H9 (cell line): ENCODE measurements around the gene TIMM10B. TPM values are rescaled to one million over a fixed set of nuclear protein-coding genes. Genes with fewer than 3 reads are reported as not detected.

ENCODE experiments used
- DNase-seq: peaks from one replicate; pipeline ENCODE4 v3.0.0-alpha.2; 2017
- H2AFZ ChIP-seq: one replicate; pipeline ENCODE4 v1.6.1; 2013; ENCODE audit warnings: mild to moderate bottlenecking, low read length, control low read depth, moderate library complexity
- H2AK5ac ChIP-seq: 2 replicates; pipeline ENCODE4 v1.6.1; 2013; ENCODE audit warnings: low read length, control low read depth, mixed read lengths; ENCODE audit not compliant: insufficient read length
- H2BK120ac ChIP-seq: one replicate; pipeline ENCODE4 v1.6.1; 2013; ENCODE audit warnings: low read depth, mild to moderate bottlenecking, low read length, control low read depth, inconsistent platforms; ENCODE audit not compliant: poor library complexity, severe bottlenecking
- H2BK12ac ChIP-seq: 2 replicates; pipeline ENCODE4 v1.6.1; 2013; ENCODE audit warnings: low read length, control low read depth, mixed read lengths, low read depth; ENCODE audit not compliant: insufficient read length
- H2BK15ac ChIP-seq: 2 replicates; pipeline ENCODE4 v1.6.1; 2013; ENCODE audit warnings: low read depth, low read length, control low read depth
- H2BK20ac ChIP-seq: one replicate; pipeline ENCODE4 v1.6.1; 2013; ENCODE audit warnings: low read depth, mild to moderate bottlenecking, low read length, control low read depth, inconsistent platforms; ENCODE audit not compliant: poor library complexity, severe bottlenecking
- H2BK5ac ChIP-seq: 2 replicates; pipeline ENCODE4 v1.6.1; 2013; ENCODE audit warnings: low read length, control low read depth, mixed read lengths; ENCODE audit not compliant: insufficient read length
- H3K14ac ChIP-seq: 2 replicates; pipeline ENCODE4 v1.6.1; 2013; ENCODE audit warnings: low read length, control low read depth; ENCODE audit not compliant: insufficient read depth
- H3K18ac ChIP-seq: 2 replicates; pipeline ENCODE4 v1.6.1; 2013; ENCODE audit warnings: low read depth, mild to moderate bottlenecking, mixed read lengths, low read length, control low read depth; ENCODE audit not compliant: insufficient read length
- H3K23ac ChIP-seq: 2 replicates; pipeline ENCODE4 v1.6.1; 2013; ENCODE audit warnings: low read length, control low read depth, mixed read lengths, low read depth; ENCODE audit not compliant: insufficient read length
- H3K23me2 ChIP-seq: 2 replicates; pipeline ENCODE4 v1.6.1; 2013; ENCODE audit warnings: low read depth, mild to moderate bottlenecking, mixed read lengths, low read length, control low read depth; ENCODE audit not compliant: insufficient read length, poor library complexity, severe bottlenecking
- H3K27ac ChIP-seq: 2 replicates; pipeline ENCODE4 v1.5.1; 2013; ENCODE audit warnings: low read length, control low read depth, mixed read lengths, low read depth; ENCODE audit not compliant: insufficient read length
- H3K27me3 ChIP-seq: 2 replicates; pipeline ENCODE4 v1.6.1; 2013; ENCODE audit warnings: low read length, control low read depth, inconsistent platforms; ENCODE audit not compliant: insufficient read depth
- H3K4ac ChIP-seq: 2 replicates; pipeline ENCODE4 v1.6.1; 2013; ENCODE audit warnings: low read depth, mild to moderate bottlenecking, control low read depth, inconsistent platforms, low read length, moderate library complexity
- H3K4me1 ChIP-seq: 2 replicates; pipeline ENCODE4 v1.6.1; 2013; ENCODE audit warnings: low read length, control low read depth, inconsistent platforms; ENCODE audit not compliant: insufficient read depth
- H3K4me2 ChIP-seq: 2 replicates; pipeline ENCODE4 v1.6.1; 2013; ENCODE audit warnings: low read length, control low read depth, mixed read lengths; ENCODE audit not compliant: insufficient read length, insufficient read depth
- H3K56ac ChIP-seq: 2 replicates; pipeline ENCODE4 v1.6.1; 2013; ENCODE audit warnings: low read depth, mild to moderate bottlenecking, mixed read lengths, low read length, control low read depth; ENCODE audit not compliant: insufficient read length
- H3K79me1 ChIP-seq: 2 replicates; pipeline ENCODE4 v1.6.1; 2013; ENCODE audit warnings: low read depth, mild to moderate bottlenecking, moderate library complexity, low read length, control low read depth, inconsistent platforms; ENCODE audit not compliant: insufficient read depth, poor library complexity, severe bottlenecking
- H3K79me2 ChIP-seq: 2 replicates; pipeline ENCODE4 v1.6.1; 2013; ENCODE audit warnings: low read length, control low read depth, inconsistent platforms; ENCODE audit not compliant: insufficient read depth
- H3K9ac ChIP-seq: 2 replicates; pipeline ENCODE4 v1.6.1; 2013; ENCODE audit warnings: low read length, control low read depth, mixed read lengths; ENCODE audit not compliant: insufficient read length; ENCODE audit errors: extremely low read depth
- H3K9me3 ChIP-seq: one replicate; pipeline ENCODE4 v1.6.1; 2013; ENCODE audit warnings: low read depth, low read length, inconsistent platforms; ENCODE audit not compliant: control insufficient read depth
- H3T11ph ChIP-seq: one replicate; pipeline ENCODE4 v1.6.1; 2013; ENCODE audit warnings: mild to moderate bottlenecking, low read length, control low read depth, inconsistent platforms
- H4K20me1 ChIP-seq: one replicate; pipeline ENCODE4 v1.6.1; 2013; ENCODE audit not compliant: control insufficient read depth, insufficient read length, insufficient read depth
- H4K5ac ChIP-seq: 2 replicates; pipeline ENCODE4 v1.6.1; 2013; ENCODE audit warnings: low read depth, mild to moderate bottlenecking, mixed read lengths, low read length, control low read depth; ENCODE audit not compliant: insufficient read length
- H4K8ac ChIP-seq: replicated peaks from 2 replicates; pipeline ENCODE4 v1.6.1; 2013; ENCODE audit warnings: low read length, control low read depth, mixed read lengths, low read depth; ENCODE audit not compliant: insufficient read length
- H4K91ac ChIP-seq: 2 replicates; pipeline ENCODE4 v1.6.1; 2013; ENCODE audit warnings: low read depth, mild to moderate bottlenecking, moderate library complexity, mixed read lengths, low read length, control low read depth; ENCODE audit not compliant: insufficient read length
- H3K27ac Mint-ChIP-seq, 3 experiments: 2 replicates in 2 of 3; 3 replicates in 1 of 3; pipeline ENCODE4 v1.8.0; 2020 to 2021; ENCODE audit warnings: mixed read lengths in 3 of 3, mild to moderate bottlenecking in 1 of 3, moderate library complexity in 1 of 3
- H3K27me3 Mint-ChIP-seq: 2 replicates; pipeline ENCODE4 v1.8.0; 2021; ENCODE audit warnings: low read depth, mild to moderate bottlenecking, moderate library complexity, mixed read lengths
- H3K36me3 Mint-ChIP-seq, 3 experiments: 2 replicates in 2 of 3; 3 replicates in 1 of 3; pipeline ENCODE4 v1.8.0; 2020 to 2021; ENCODE audit warnings: low read depth in 3 of 3, mixed read lengths in 3 of 3; ENCODE audit not compliant: insufficient read depth in 1 of 3
- H3K4me1 Mint-ChIP-seq, 2 experiments: 2 replicates each; pipeline ENCODE4 v1.8.0; 2020; ENCODE audit warnings: mixed read lengths in 2 of 2
- H3K4me3 Mint-ChIP-seq, 2 experiments: 2 replicates in 1 of 2; 3 replicates in 1 of 2; pipeline ENCODE4 v1.8.0; 2020 to 2021; ENCODE audit warnings: mild to moderate bottlenecking in 2 of 2, mixed read lengths in 2 of 2, moderate library complexity in 1 of 2
- H3K9me3 Mint-ChIP-seq, 2 experiments: 2 replicates in 1 of 2; 3 replicates in 1 of 2; pipeline ENCODE4 v1.8.0; 2020; ENCODE audit warnings: mild to moderate bottlenecking in 2 of 2, mixed read lengths in 2 of 2, moderate library complexity in 1 of 2
- WGBS: extraction: QIAGEN DNeasy Blood & Tissue Kit; methylation state at CpG from one replicate; pipeline ENCODE4 v1.1.7; 2013; ENCODE audit warnings: missing lambda C conversion rate, low lambda C conversion rate, mixed read lengths; ENCODE audit not compliant: insufficient read length; ENCODE audit errors: extremely low coverage; 5-methylcytosine and 5-hydroxymethylcytosine counted together
- total RNA-seq: library from RNA; stranded (reverse); gene quantifications from 2 replicates; pipeline ENCODE4 v1.2.1, GENCODE V29; 2021
- TF ChIP-seq, protein P1 (sequence below): fragments of 200-600 bp; sonication (generic); conservative IDR thresholded peaks from 3 replicates; pipeline ENCODE4 v1.8.0; 2021; ENCODE audit warnings: antibody characterized with exemption, mild to moderate bottlenecking

TIMM10B gene
- total RNA-seq, 1 experiment from 2014 or later: 49.9 TPM

- TF ChIP-seq, protein P1, sequence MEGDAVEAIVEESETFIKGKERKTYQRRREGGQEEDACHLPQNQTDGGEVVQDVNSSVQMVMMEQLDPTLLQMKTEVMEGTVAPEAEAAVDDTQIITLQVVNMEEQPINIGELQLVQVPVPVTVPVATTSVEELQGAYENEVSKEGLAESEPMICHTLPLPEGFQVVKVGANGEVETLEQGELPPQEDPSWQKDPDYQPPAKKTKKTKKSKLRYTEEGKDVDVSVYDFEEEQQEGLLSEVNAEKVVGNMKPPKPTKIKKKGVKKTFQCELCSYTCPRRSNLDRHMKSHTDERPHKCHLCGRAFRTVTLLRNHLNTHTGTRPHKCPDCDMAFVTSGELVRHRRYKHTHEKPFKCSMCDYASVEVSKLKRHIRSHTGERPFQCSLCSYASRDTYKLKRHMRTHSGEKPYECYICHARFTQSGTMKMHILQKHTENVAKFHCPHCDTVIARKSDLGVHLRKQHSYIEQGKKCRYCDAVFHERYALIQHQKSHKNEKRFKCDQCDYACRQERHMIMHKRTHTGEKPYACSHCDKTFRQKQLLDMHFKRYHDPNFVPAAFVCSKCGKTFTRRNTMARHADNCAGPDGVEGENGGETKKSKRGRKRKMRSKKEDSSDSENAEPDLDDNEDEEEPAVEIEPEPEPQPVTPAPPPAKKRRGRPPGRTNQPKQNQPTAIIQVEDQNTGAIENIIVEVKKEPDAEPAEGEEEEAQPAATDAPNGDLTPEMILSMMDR: no peak
- Histone ChIP-seq H3K79me2 (0 out of 2 replicates have a peak, but pooled peaks cover 3% of the 10 kb centered on the region), H2BK12ac (no peak overlapping the region), H2BK120ac (no peak overlapping the region), H2AFZ (no peak overlapping the region), H3K56ac (no peak overlapping the region), H3K9me3 (no peaks in the 10 kb centered on the region), H3K9ac (no peak overlapping the region), H3K27ac (no peak overlapping the region), H3K4ac (no peak overlapping the region), H3K4me2 (peak overlapping the region; percentile 85), H4K5ac (no peak overlapping the region), H3K14ac (no peak overlapping the region), H3K4me1 (peaks cover 8% of the 10 kb centered on the region; the same call in 1 of the 2 replicates), H4K20me1 (no peaks in the 10 kb centered on the region), H3K18ac (no peak overlapping the region), H2AK5ac (no peak overlapping the region), H2BK5ac (no peak overlapping the region), H3T11ph (no peak overlapping the region), H3K23ac (no peak overlapping the region), H3K23me2 (peaks cover 14% of the 10 kb centered on the region), H2BK20ac (no peak overlapping the region), H3K79me1 (no peaks in the 10 kb centered on the region), H3K27me3 (no peaks in the 10 kb centered on the region; the same call in 1 of the 2 replicates), H4K91ac (no peak overlapping the region), H2BK15ac (no peak overlapping the region), H4K8ac (no peak overlapping the region)
- H3K27ac Mint-ChIP-seq: peak overlapping the region in 2 of 3 experiments; percentile 36 to 93; a peak in 4 of 7 replicates
- peaks cover 29 to 35% (median 32%) of the 10 kb centered on the region in 3 experiments for H3K36me3 Mint-ChIP-seq
- no CpG with 5 or more reads among the region's 3 CpGs for WGBS
- peak overlapping the region; percentile 69 to 81 for H3K4me3 Mint-ChIP-seq
- H3K27me3 Mint-ChIP-seq: no peaks in the 10 kb centered on the region; the same call in 1 of the 2 replicates
- H3K4me1 Mint-ChIP-seq: peaks cover 27 to 30% of the 10 kb centered on the region in 2 experiments
- DNase-seq: no peak
- H3K9me3 Mint-ChIP-seq: no peaks in the 10 kb centered on the region
These were observed 6.3 kb upstream of the TIMM10B start for GRCh38 chr11:6474806-6475500.
